Measurements from ENCODE around the gene CENPP. TPM values are rescaled to one million over a fixed set of nuclear protein-coding genes. Genes with fewer than 3 reads are reported as not detected.

CENPP gene
- total RNA-seq, 1 experiment from 2014 or later, result 15.6 TPM

- H3K9me3 ChIP-seq (ENCODE audit: low read depth, low read length, poor library complexity, severe bottlenecking), result peaks cover 3% of the 10 kb centered on the region
- TF ChIP-seq EZH2 (IDR thresholded peaks at IDR 0.05; ENCODE audit: borderline replicate concordance, low read depth, low read length, poor library complexity, severe bottlenecking) (no peak), CTCF (conservative IDR thresholded peaks at IDR 0.05; ENCODE audit: low read depth, low read length) (no peak)
- BruUV-seq (replicated peaks), result no TSS peak
- intact Hi-C loops (cut with micrococcal nuclease; ENCODE audit: unreplicated experiment), result no loop called here
- ChIA-PET CTCF (no interaction called here), POLR2A (ENCODE audit: low non-redundant PET) (interaction anchor here (0.6 kb wide), 1 partner anchor 96 kb away, joined by 7 read pairs; no protein-coding TSS in a partner anchor)
- H3K36me3 ChIP-seq (ENCODE audit: insufficient read depth, low read length, poor library complexity, severe bottlenecking), result no peaks in the 10 kb centered on the region
- DNase-seq (ENCODE audit: low spot score), result no peak
- H3K27me3 ChIP-seq (replicated peaks; ENCODE audit: insufficient read depth, low read depth, low read length, poor library complexity), result no peaks in the 10 kb centered on the region
- H3K27ac ChIP-seq (ENCODE audit: low read depth, low read length, poor library complexity, severe bottlenecking), result no peak overlapping the region
- no peak overlapping the region for H3K4me3 ChIP-seq (ENCODE audit: low read depth, low read length, poor library complexity, severe bottlenecking)
- no peaks in the 10 kb centered on the region for H3K4me1 ChIP-seq (ENCODE audit: insufficient read depth, low read length, poor library complexity, severe bottlenecking)
These were observed 34.3 kb downstream of the CENPP start for GRCh38 chr9:92360083-92360482.

GRCh38 chr9:92369075-92369474 lies 43.3 kb downstream of the CENPP start:
- Histone ChIP-seq H3K4me1 (ENCODE audit: insufficient read depth, low read length, poor library complexity, severe bottlenecking) (no peaks in the 10 kb centered on the region), H3K9me3 (ENCODE audit: low read depth, low read length, poor library complexity, severe bottlenecking) (peaks cover 9% of the 10 kb centered on the region), H3K27me3 (replicated peaks; ENCODE audit: insufficient read depth, low read depth, low read length, poor library complexity) (no peaks in the 10 kb centered on the region), H3K36me3 (ENCODE audit: insufficient read depth, low read length, poor library complexity, severe bottlenecking) (no peaks in the 10 kb centered on the region), H3K27ac (ENCODE audit: low read depth, low read length, poor library complexity, severe bottlenecking) (no peak overlapping the region), H3K4me3 (ENCODE audit: low read depth, low read length, poor library complexity, severe bottlenecking) (no peak overlapping the region)
- CTCF ChIA-PET, result no interaction called here
- BruUV-seq (replicated peaks), result no TSS peak
- intact Hi-C loops (cut with micrococcal nuclease; ENCODE audit: unreplicated experiment), result no loop called here
- DNase-seq (ENCODE audit: low spot score), result no peak
- TF ChIP-seq CTCF (conservative IDR thresholded peaks at IDR 0.05; ENCODE audit: low read depth, low read length) (no peak), EZH2 (IDR thresholded peaks at IDR 0.05; ENCODE audit: borderline replicate concordance, low read depth, low read length, poor library complexity, severe bottlenecking) (no peak)
- POLR2A ChIA-PET (ENCODE audit: low non-redundant PET), result no interaction called here

- TF ChIP-seq CTCF (conservative IDR thresholded peaks at IDR 0.05; ENCODE audit: low read depth, low read length) (no peak), EZH2 (IDR thresholded peaks at IDR 0.05; ENCODE audit: borderline replicate concordance, low read depth, low read length, poor library complexity, severe bottlenecking) (no peak)
- Histone ChIP-seq H3K4me3 (ENCODE audit: low read depth, low read length, poor library complexity, severe bottlenecking) (no peak overlapping the region), H3K27ac (ENCODE audit: low read depth, low read length, poor library complexity, severe bottlenecking) (no peak overlapping the region), H3K27me3 (replicated peaks; ENCODE audit: insufficient read depth, low read depth, low read length, poor library complexity) (no peaks in the 10 kb centered on the region), H3K9me3 (ENCODE audit: low read depth, low read length, poor library complexity, severe bottlenecking) (peaks cover 13% of the 10 kb centered on the region), H3K36me3 (ENCODE audit: insufficient read depth, low read length, poor library complexity, severe bottlenecking) (no peaks in the 10 kb centered on the region), H3K4me1 (ENCODE audit: insufficient read depth, low read length, poor library complexity, severe bottlenecking) (peaks cover 5% of the 10 kb centered on the region)
- ChIA-PET POLR2A (ENCODE audit: low non-redundant PET) (no interaction called here), CTCF (no interaction called here)
- DNase-seq (ENCODE audit: low spot score), result no peak
- intact Hi-C loops (cut with micrococcal nuclease; ENCODE audit: unreplicated experiment), result no loop called here
- BruUV-seq (replicated peaks), result no TSS peak
These were observed 47.4 kb downstream of the CENPP start for GRCh38 chr9:92373167-92373566.

Data from A673 (cell line).